Astrocyte (in vitro differentiated cells and primary cell): ENCODE measurements around the gene PADI2.

ENCODE experiments used
- CTCF ChIP-seq: IDR thresholded peaks from 2 replicates; pipeline ENCODE4 v1.5.1; 2011; ENCODE audit warnings: low read depth, mild to moderate bottlenecking, inconsistent platforms, low read length, moderate library complexity; ENCODE audit not compliant: insufficient read depth
- EZH2 ChIP-seq: IDR thresholded peaks from 2 replicates; pipeline ENCODE4 v1.6.1; 2012; ENCODE audit warnings: mild to moderate bottlenecking, low read length, inconsistent platforms; ENCODE audit not compliant: insufficient read depth

DNA sequence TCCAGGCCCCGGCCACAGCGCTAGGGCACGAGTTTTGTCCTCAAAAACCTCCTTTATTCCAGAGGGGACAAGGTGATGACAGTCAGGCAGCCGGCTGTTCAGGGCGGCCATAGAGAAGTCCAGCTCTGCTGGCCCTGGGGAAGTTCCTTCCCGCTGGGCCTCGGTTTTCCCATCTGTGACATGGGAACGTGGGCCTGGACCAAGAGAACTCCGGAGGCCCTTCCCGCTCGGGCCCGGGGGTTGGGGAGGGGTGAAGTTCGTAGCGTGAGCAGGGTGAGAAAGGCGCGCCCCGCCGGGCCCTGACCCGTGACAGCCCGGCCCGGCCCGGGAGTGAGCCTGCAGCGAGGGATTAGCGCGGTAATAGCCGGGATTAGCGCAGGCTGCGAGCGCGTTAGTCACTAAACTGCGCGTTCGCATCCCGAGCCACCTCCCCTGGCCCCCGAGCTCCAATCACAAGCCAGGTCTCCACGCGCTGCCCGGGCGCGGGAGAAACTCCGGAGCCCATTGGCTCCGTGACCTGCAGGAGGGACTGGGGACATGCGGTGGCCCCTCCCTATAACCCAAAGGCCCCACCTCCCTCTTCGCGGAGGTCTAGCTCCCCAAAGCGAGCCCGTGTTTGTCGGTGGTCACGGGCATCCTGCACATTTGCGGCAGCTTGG is 29.8 kb upstream of the PADI2 start:
- TF ChIP-seq CTCF (no peak), EZH2 (no peak)
